Loucy (cell line): ENCODE results near the gene GCNT4.

Experiments used
- H2AFZ ChIP-seq: fragments of 200-600 bp; sonication (generic); 2 replicates; pipeline ENCODE4 v1.6.0; 2016; ENCODE audit warnings: antibody characterized with exemption, mild to moderate bottlenecking, low read length, moderate library complexity
- H3F3A ChIP-seq: fragments of 200-600 bp; 2 replicates; pipeline ENCODE4 v1.6.0; 2016; ENCODE audit warnings: antibody characterized with exemption, low read depth, mild to moderate bottlenecking
- H3K27me3 ChIP-seq: fragments of 200-600 bp; sonication (generic); 2 replicates; pipeline ENCODE4 v1.6.1; 2014; ENCODE audit warnings: low read length, mild to moderate bottlenecking; ENCODE audit not compliant: insufficient read depth, poor library complexity, severe bottlenecking
- H3K36me3 ChIP-seq: fragments of 200-600 bp; sonication (generic); 2 replicates; pipeline ENCODE4 v1.6.1; 2016; ENCODE audit warnings: low read length; ENCODE audit not compliant: insufficient read depth
- H3K4me1 ChIP-seq: fragments of 200-600 bp; sonication (generic); 2 replicates; pipeline ENCODE4 v1.5.1; 2014; ENCODE audit warnings: low read length, mild to moderate bottlenecking; ENCODE audit not compliant: insufficient read depth, poor library complexity, severe bottlenecking
- H3K4me2 ChIP-seq: fragments of 200-600 bp; sonication (generic); 2 replicates; pipeline ENCODE4 v1.6.0; 2014; ENCODE audit warnings: antibody characterized with exemption, low read length, low read depth, mild to moderate bottlenecking; ENCODE audit not compliant: poor library complexity, severe bottlenecking
- H3K4me3 ChIP-seq: fragments of 200-600 bp; sonication (generic); 2 replicates; pipeline ENCODE4 v1.5.1; 2014; ENCODE audit warnings: low read length, mild to moderate bottlenecking, mixed read lengths; ENCODE audit not compliant: poor library complexity, severe bottlenecking
- H3K79me2 ChIP-seq: fragments of 200-600 bp; sonication (generic); 2 replicates; pipeline ENCODE4 v1.6.1; 2014; ENCODE audit warnings: low read length; ENCODE audit not compliant: insufficient read depth
- H3K9ac ChIP-seq: fragments of 200-600 bp; sonication (generic); 2 replicates; pipeline ENCODE4 v1.6.0; 2014; ENCODE audit warnings: mild to moderate bottlenecking, low read depth, low read length, moderate library complexity; ENCODE audit not compliant: poor library complexity, severe bottlenecking
- H3K9me2 ChIP-seq: fragments of 200-600 bp; sonication (generic); replicated peaks from 2 replicates; pipeline ENCODE4 v1.6.1; 2016; ENCODE audit warnings: low read depth, low read length, mixed read lengths
- H3K9me3 ChIP-seq: fragments of 200-600 bp; sonication (generic); 2 replicates; pipeline ENCODE4 v1.6.1; 2014; ENCODE audit warnings: mild to moderate bottlenecking, antibody characterized with exemption, low read length, low read depth; ENCODE audit not compliant: insufficient read depth
- H4K20me1 ChIP-seq: fragments of 200-600 bp; sonication (generic); 2 replicates; pipeline ENCODE4 v1.6.0; 2014; ENCODE audit warnings: antibody characterized with exemption, low read length, mild to moderate bottlenecking; ENCODE audit not compliant: insufficient read depth, poor library complexity, severe bottlenecking
- CTCF ChIP-seq: fragments of 200-600 bp; sonication (generic); conservative IDR thresholded peaks from 2 replicates; pipeline ENCODE4 v1.5.1; 2014; ENCODE audit warnings: mild to moderate bottlenecking, antibody characterized with exemption, low read length
- EZH2phosphoT487 ChIP-seq: fragments of 200-600 bp; IDR thresholded peaks from 2 replicates; pipeline ENCODE4 v1.6.1; 2018; ENCODE audit warnings: antibody characterized with exemption, mild to moderate bottlenecking, moderate library complexity, borderline replicate concordance

GCNT4 gene

GRCh38 chr5:75016896-75017295 lies 35.5 kb downstream of the GCNT4 start:
- Histone ChIP-seq H3K36me3 (no peaks in the 10 kb centered on the region), H3K4me2 (no peak overlapping the region), H4K20me1 (no peaks in the 10 kb centered on the region), H3K9me3 (no peaks in the 10 kb centered on the region), H3K4me3 (no peak overlapping the region), H3K9ac (no peak overlapping the region), H3F3A (no peaks in the 10 kb centered on the region; the same call in 1 of the 2 replicates), H3K79me2 (no peaks in the 10 kb centered on the region), H3K4me1 (peaks cover 35% of the 10 kb centered on the region), H2AFZ (no peak overlapping the region), H3K27me3 (no peaks in the 10 kb centered on the region), H3K9me2 (no peaks in the 10 kb centered on the region)
- TF ChIP-seq EZH2phosphoT487 (no peak), CTCF (no peak)

- H3K36me3 ChIP-seq = no peaks in the 10 kb centered on the region
Measured at GRCh38 chr5:75012748-75013147, 39.6 kb downstream of the GCNT4 start.

GRCh38 chr5:75010838-75011237 lies 41.5 kb downstream of the GCNT4 start:
- Histone ChIP-seq H3F3A (no peaks in the 10 kb centered on the region), H3K27me3 (no peaks in the 10 kb centered on the region), H3K9me2 (no peaks in the 10 kb centered on the region), H3K4me1 (peaks cover 49% of the 10 kb centered on the region), H3K4me3 (no peak overlapping the region), H3K9me3 (peaks cover 1% of the 10 kb centered on the region), H2AFZ (no peak overlapping the region), H3K36me3 (no peaks in the 10 kb centered on the region), H3K79me2 (no peaks in the 10 kb centered on the region), H3K9ac (peak overlapping the region; percentile 22), H3K4me2 (peak overlapping the region; percentile 80), H4K20me1 (no peaks in the 10 kb centered on the region)
- TF ChIP-seq CTCF (no peak), EZH2phosphoT487 (no peak)

More at GRCh38 chr5:75012748-75013147, 39.6 kb downstream of the GCNT4 start:
- H3K9me2 ChIP-seq = no peaks in the 10 kb centered on the region
- H3K79me2 ChIP-seq = no peaks in the 10 kb centered on the region
- no peaks in the 10 kb centered on the region; the same call in 1 of the 2 replicates for H3F3A ChIP-seq
- TF ChIP-seq CTCF (no peak), EZH2phosphoT487 (no peak)
- no peaks in the 10 kb centered on the region for H3K9me3 ChIP-seq
- no peak overlapping the region for H3K4me2 ChIP-seq
- peaks cover 39% of the 10 kb centered on the region for H3K4me1 ChIP-seq
- no peak overlapping the region for H3K9ac ChIP-seq
- H3K27me3 ChIP-seq = no peaks in the 10 kb centered on the region
- no peak overlapping the region for H3K4me3 ChIP-seq
- no peak overlapping the region for H2AFZ ChIP-seq
- H4K20me1 ChIP-seq = no peaks in the 10 kb centered on the region
